ENCODE data around the gene RAI14.

DNA sequence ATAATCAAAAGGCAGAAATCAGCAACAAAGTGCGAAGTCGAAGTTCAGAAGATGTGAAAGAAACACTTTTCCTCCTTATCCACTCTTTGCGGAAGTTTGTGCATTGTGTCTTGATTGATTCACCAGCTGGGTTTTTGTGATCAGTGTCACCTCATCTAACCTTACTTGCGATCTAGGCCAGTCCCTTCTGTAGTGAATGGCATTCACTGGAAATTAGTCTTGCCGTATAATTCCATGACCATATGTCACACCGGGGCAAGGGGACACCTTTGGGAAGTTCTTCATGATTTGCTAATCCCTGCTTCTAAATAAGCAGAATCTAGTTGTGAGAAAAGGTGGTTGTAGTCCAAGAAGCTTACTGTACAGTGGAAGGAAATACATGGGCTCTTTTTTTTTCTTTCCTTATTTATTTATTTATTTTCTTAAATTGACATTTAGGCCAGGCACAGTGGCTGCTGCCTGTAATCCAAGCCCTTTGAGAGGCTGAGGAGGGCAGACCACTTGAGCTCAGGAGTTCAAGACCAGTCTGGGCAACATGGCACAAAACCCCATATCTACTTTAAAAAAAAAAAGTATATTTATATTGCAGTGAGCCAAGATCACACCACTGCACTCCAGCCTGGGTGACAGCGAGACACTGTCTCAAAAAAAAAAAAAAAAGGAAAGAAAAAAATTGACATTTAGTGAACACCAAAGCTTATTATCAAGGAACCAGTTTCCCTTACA, 7.8 kb downstream of the RAI14 start:
- TF ChIP-seq, protein P1, sequence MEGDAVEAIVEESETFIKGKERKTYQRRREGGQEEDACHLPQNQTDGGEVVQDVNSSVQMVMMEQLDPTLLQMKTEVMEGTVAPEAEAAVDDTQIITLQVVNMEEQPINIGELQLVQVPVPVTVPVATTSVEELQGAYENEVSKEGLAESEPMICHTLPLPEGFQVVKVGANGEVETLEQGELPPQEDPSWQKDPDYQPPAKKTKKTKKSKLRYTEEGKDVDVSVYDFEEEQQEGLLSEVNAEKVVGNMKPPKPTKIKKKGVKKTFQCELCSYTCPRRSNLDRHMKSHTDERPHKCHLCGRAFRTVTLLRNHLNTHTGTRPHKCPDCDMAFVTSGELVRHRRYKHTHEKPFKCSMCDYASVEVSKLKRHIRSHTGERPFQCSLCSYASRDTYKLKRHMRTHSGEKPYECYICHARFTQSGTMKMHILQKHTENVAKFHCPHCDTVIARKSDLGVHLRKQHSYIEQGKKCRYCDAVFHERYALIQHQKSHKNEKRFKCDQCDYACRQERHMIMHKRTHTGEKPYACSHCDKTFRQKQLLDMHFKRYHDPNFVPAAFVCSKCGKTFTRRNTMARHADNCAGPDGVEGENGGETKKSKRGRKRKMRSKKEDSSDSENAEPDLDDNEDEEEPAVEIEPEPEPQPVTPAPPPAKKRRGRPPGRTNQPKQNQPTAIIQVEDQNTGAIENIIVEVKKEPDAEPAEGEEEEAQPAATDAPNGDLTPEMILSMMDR (IDR thresholded peaks at IDR 0.05; ENCODE audit: poor library complexity): no peak
- no peak for TF ChIP-seq EZH2 (IDR thresholded peaks at IDR 0.05; ENCODE audit: borderline replicate concordance)
- no peak for TF ChIP-seq EZH2phosphoT487 (IDR thresholded peaks at IDR 0.05; ENCODE audit: low read depth, severe bottlenecking, unreplicated experiment)
